ENCODE measurements around the gene SLC17A8. TPM values are rescaled to one million over a fixed set of nuclear protein-coding genes. Genes with fewer than 3 reads are reported as not detected.

Gene SLC17A8
- total RNA-seq, 1 experiment from 2014 or later: not detected

GRCh38 chr12:100317371-100317770 is 39.5 kb upstream of the SLC17A8 start:
- Histone ChIP-seq H4K20me1 (ENCODE audit: insufficient read depth) (no peaks in the 10 kb centered on the region), H3K4me2 (no peak overlapping the region), H3K36me3 (ENCODE audit: low read depth) (0 out of 2 replicates have a peak, but pooled peaks cover 9% of the 10 kb centered on the region), H3K27ac (no peak overlapping the region), H2AFZ (no peak overlapping the region), H3F3A (ENCODE audit: insufficient read depth, low read depth) (no peaks in the 10 kb centered on the region), H3K4me3 (no peak overlapping the region), H3K9me3 (ENCODE audit: insufficient read depth, low read depth) (no peaks in the 10 kb centered on the region), H3K4me1 (replicated peaks; ENCODE audit: insufficient read depth) (no peaks in the 10 kb centered on the region), H3K27me3 (ENCODE audit: insufficient read depth, low read depth) (no peaks in the 10 kb centered on the region), H3K9me2 (ENCODE audit: insufficient read depth) (no peaks in the 10 kb centered on the region), H3K79me2 (ENCODE audit: low read depth) (no peaks in the 10 kb centered on the region)
- ChIA-PET POLR2A (ENCODE audit: unreplicated experiment) (no interaction called here), CTCF (no interaction called here)
- DNase-seq: no peak
- no TSS peak for BruUV-seq (replicated peaks)
- TF ChIP-seq, protein P1, sequence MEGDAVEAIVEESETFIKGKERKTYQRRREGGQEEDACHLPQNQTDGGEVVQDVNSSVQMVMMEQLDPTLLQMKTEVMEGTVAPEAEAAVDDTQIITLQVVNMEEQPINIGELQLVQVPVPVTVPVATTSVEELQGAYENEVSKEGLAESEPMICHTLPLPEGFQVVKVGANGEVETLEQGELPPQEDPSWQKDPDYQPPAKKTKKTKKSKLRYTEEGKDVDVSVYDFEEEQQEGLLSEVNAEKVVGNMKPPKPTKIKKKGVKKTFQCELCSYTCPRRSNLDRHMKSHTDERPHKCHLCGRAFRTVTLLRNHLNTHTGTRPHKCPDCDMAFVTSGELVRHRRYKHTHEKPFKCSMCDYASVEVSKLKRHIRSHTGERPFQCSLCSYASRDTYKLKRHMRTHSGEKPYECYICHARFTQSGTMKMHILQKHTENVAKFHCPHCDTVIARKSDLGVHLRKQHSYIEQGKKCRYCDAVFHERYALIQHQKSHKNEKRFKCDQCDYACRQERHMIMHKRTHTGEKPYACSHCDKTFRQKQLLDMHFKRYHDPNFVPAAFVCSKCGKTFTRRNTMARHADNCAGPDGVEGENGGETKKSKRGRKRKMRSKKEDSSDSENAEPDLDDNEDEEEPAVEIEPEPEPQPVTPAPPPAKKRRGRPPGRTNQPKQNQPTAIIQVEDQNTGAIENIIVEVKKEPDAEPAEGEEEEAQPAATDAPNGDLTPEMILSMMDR (conservative IDR thresholded peaks at IDR 0.05): no peak
- no peak for TF ChIP-seq EZH2 (IDR thresholded peaks at IDR 0.05; ENCODE audit: low read depth)
- intact Hi-C loops (cut with micrococcal nuclease; ENCODE audit: unreplicated experiment): no loop called here

- H3K27me3 ChIP-seq (ENCODE audit: insufficient read depth, low read depth): no peaks in the 10 kb centered on the region
- no peak overlapping the region for H2AFZ ChIP-seq
- peaks cover 5% of the 10 kb centered on the region; the same call in 1 of the 2 replicates for H3K36me3 ChIP-seq (ENCODE audit: low read depth)
- no peaks in the 10 kb centered on the region for H3K4me1 ChIP-seq (replicated peaks; ENCODE audit: insufficient read depth)
- intact Hi-C loops (cut with micrococcal nuclease; ENCODE audit: unreplicated experiment): no loop called here
- CTCF ChIA-PET: no interaction called here
- POLR2A ChIA-PET (ENCODE audit: unreplicated experiment): no interaction called here
- no peaks in the 10 kb centered on the region for H3K79me2 ChIP-seq (ENCODE audit: low read depth)
- no peak overlapping the region for H3K4me3 ChIP-seq
- BruUV-seq (replicated peaks): no TSS peak
- H3F3A ChIP-seq (ENCODE audit: insufficient read depth, low read depth): no peaks in the 10 kb centered on the region
- no peaks in the 10 kb centered on the region for H3K9me2 ChIP-seq (ENCODE audit: insufficient read depth)
- TF ChIP-seq, protein P1 (conservative IDR thresholded peaks at IDR 0.05): no peak
- no peak for TF ChIP-seq EZH2 (IDR thresholded peaks at IDR 0.05; ENCODE audit: low read depth)
- no peaks in the 10 kb centered on the region for H3K9me3 ChIP-seq (ENCODE audit: insufficient read depth, low read depth)
- H3K4me2 ChIP-seq: no peak overlapping the region
- H3K27ac ChIP-seq: no peak overlapping the region
- H4K20me1 ChIP-seq (ENCODE audit: insufficient read depth): no peaks in the 10 kb centered on the region; the same call in 1 of the 2 replicates
- DNase-seq: no peak
These were observed 32.4 kb upstream of the SLC17A8 start for GRCh38 chr12:100324498-100324897.

DNA sequence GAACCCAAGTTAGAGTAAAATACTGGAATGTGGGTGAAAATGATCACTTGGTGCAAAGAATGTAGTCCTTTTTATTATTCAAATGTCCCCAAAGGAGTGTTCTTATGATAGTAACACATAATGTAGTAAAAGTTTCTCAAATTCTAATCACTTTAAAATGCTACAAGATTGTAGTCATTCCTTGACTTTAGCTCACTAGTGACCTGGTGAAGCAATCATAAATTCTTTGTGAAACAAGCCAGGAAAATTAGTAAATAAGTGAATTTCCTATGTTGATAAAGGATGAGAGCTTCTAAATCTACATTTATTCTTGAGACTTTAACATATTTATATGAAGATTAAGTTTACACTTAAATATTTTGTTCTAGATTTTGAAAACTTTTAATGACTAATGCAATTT is 30.7 kb upstream of the SLC17A8 start:
- Histone ChIP-seq H3K9me3 (ENCODE audit: insufficient read depth, low read depth) (no peaks in the 10 kb centered on the region), H3K4me2 (no peak overlapping the region), H3K9me2 (ENCODE audit: insufficient read depth) (no peaks in the 10 kb centered on the region), H3K27ac (no peak overlapping the region), H3K4me3 (no peak overlapping the region), H2AFZ (no peak overlapping the region), H3F3A (ENCODE audit: insufficient read depth, low read depth) (no peaks in the 10 kb centered on the region), H3K79me2 (ENCODE audit: low read depth) (no peaks in the 10 kb centered on the region), H3K4me1 (replicated peaks; ENCODE audit: insufficient read depth) (no peaks in the 10 kb centered on the region), H3K27me3 (ENCODE audit: insufficient read depth, low read depth) (no peaks in the 10 kb centered on the region), H4K20me1 (ENCODE audit: insufficient read depth) (no peaks in the 10 kb centered on the region; the same call in 1 of the 2 replicates), H3K36me3 (ENCODE audit: low read depth) (peaks cover 5% of the 10 kb centered on the region; the same call in 1 of the 2 replicates)
- ChIA-PET POLR2A (ENCODE audit: unreplicated experiment) (no interaction called here), CTCF (no interaction called here)
- BruUV-seq (replicated peaks): no TSS peak
- no peak for TF ChIP-seq EZH2 (IDR thresholded peaks at IDR 0.05; ENCODE audit: low read depth)
- TF ChIP-seq, protein P1 (conservative IDR thresholded peaks at IDR 0.05): no peak
- DNase-seq: no peak
- intact Hi-C loops (cut with micrococcal nuclease; ENCODE audit: unreplicated experiment): no loop called here

Data from PC-9 (cell line).